Ovary (tissue), 3 donors: ENCODE measurements around the gene FAT1.

Source experiments
- EP300 ChIP-seq: sonication (generic); formaldehyde crosslinking; IDR thresholded peaks from one replicate; pipeline ENCODE4 v1.6.1; 2017; ENCODE audit warnings: antibody characterized with exemption
- TF ChIP-seq, protein P1 (sequence below), 3 donors: fragments of 450-650 bp in 2 of 3; fragments of 200-600 bp in 1 of 3; IDR thresholded peaks; one replicate each; pipeline versions ENCODE4 v1.5.1 to v1.8.0; 2016 to 2022; ENCODE audit warnings: antibody characterized with exemption in 3 of 3, mild to moderate bottlenecking in 1 of 3
- donor health status: DM: no; HTN: no; CAD: no.

DNA sequence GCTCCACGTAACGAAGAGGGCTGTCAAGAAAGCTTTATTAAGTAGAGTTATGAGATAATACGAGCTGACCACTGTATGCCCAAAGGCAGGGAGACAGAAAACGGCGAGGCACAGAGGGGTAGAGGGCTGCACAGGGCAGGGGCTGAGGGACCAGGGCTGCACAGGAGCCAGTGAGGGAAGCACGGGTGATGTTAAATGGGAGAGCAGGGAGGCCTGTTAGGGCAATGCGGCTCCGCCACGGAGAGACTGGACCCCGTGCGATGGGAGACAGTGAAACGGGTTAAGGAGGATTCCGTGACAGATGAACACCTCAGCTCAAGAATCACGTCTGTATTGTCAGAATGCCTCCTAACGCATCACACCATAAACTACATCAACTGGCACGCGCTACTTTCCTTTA, 25.1 kb downstream of the FAT1 start:
- TF ChIP-seq EP300: no peak
- TF ChIP-seq, protein P1, sequence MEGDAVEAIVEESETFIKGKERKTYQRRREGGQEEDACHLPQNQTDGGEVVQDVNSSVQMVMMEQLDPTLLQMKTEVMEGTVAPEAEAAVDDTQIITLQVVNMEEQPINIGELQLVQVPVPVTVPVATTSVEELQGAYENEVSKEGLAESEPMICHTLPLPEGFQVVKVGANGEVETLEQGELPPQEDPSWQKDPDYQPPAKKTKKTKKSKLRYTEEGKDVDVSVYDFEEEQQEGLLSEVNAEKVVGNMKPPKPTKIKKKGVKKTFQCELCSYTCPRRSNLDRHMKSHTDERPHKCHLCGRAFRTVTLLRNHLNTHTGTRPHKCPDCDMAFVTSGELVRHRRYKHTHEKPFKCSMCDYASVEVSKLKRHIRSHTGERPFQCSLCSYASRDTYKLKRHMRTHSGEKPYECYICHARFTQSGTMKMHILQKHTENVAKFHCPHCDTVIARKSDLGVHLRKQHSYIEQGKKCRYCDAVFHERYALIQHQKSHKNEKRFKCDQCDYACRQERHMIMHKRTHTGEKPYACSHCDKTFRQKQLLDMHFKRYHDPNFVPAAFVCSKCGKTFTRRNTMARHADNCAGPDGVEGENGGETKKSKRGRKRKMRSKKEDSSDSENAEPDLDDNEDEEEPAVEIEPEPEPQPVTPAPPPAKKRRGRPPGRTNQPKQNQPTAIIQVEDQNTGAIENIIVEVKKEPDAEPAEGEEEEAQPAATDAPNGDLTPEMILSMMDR (IDR thresholded peaks at IDR 0.05): no peak
